NCI-H2227 treated with DMSO at 0.1 percent for 48 hours (cell line): ENCODE measurements around the gene RPUSD3.
A peak's percentile ranks its signal among the peaks of the same experiment; 100 is the strongest.

Source experiments
- DNase-seq: peaks from one replicate; lab custom pipeline; 2025; lab: John Stamatoyannopoulos, UW

The RPUSD3 gene

GRCh38 chr3:9833078-9833477 is 10.7 kb downstream of the RPUSD3 start:
- no peak for DNase-seq

DNA sequence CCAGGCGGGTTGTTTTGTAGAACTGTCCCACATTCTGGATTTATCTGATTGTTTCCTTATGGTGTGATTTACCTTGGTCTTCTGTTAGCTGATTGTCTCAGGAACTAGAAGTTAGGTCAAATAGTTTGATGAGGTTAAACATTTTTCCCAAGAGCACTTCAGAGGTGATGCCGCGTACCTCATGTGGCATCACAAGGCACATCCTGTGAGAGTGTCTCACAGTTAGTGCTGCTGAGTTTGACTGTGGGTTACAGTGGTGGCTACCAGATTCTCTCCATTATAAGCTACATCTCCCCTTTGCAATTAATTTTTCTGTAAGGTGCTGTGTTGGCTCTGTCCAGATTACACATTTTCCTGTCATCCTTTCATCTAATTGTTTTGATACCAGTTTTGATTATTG is 12.6 kb downstream of the RPUSD3 start:
- no peak for DNase-seq

GRCh38 chr3:9828801-9829755 is 14.7 kb downstream of the RPUSD3 start:
- no peak for DNase-seq

GRCh38 chr3:9826815-9827573 is 16.8 kb downstream of the RPUSD3 start:
- no peak for DNase-seq

DNA sequence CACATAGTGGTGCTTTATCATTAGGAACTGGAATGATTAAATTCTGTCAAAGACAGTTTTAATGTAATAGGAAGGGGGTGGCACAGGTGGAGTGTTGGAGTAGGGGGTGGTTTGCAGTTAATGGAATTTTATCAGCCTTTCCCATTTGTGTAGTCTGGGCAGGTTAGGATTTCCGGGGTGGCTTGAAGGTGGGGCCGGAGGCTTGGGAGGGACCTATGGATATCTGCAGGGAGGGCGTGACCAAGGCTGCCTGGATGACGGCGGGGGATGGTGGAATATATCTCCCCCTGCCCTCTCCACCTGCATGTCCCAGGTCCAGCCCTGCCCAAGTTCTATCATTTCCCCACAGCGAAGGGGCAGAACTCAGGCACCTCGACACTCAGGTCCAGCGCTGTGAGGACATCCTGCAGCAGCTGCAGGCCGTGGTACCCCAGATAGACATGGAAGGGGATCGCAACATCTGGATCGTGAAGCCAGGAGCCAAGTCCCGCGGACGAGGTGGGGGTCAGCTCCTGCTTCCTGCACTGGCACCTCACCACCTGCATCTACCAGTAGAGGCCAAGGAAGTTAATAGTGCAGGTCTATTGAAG is 18.3 kb downstream of the RPUSD3 start:
- DNase-seq, result no peak

- DNase-seq, result no peak
Measured at GRCh38 chr3:9820946-9821345, 22.9 kb downstream of the RPUSD3 start.

DNA sequence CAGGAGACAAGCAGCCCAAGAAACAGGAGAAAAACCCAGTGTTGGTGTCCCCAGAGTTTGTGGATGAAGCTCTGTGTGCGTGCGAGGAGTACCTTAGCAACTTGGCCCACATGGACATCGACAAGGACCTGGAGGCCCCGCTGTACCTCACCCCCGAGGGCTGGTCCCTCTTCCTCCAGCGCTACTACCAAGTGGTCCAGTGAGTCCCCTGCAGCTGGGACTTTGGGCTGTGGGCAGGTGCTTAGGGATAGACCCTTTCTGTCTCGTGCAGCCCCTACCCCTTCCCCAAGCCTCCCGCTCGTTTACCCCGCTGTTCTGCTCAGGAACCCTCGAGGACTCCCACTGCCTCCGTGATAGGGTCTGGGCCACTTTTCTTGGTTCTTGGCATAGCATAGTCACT is 23.3 kb downstream of the RPUSD3 start:
- no peak for DNase-seq

- DNase-seq, result no peak
Measured at GRCh38 chr3:9818666-9819335, 25.0 kb downstream of the RPUSD3 start.

GRCh38 chr3:9817436-9817835 is 26.4 kb downstream of the RPUSD3 start:
- DNase-seq, result no peak

- DNase-seq, result no peak
Measured at GRCh38 chr3:9815986-9816385, 27.8 kb downstream of the RPUSD3 start.

- no peak for DNase-seq
Measured at GRCh38 chr3:9812870-9813483, 30.8 kb downstream of the RPUSD3 start.

GRCh38 chr3:9810846-9811245 is 33.0 kb downstream of the RPUSD3 start:
- DNase-seq, result no peak

- peak; percentile 24 for DNase-seq
Measured at GRCh38 chr3:9810433-9810770, 33.4 kb downstream of the RPUSD3 start.

DNA sequence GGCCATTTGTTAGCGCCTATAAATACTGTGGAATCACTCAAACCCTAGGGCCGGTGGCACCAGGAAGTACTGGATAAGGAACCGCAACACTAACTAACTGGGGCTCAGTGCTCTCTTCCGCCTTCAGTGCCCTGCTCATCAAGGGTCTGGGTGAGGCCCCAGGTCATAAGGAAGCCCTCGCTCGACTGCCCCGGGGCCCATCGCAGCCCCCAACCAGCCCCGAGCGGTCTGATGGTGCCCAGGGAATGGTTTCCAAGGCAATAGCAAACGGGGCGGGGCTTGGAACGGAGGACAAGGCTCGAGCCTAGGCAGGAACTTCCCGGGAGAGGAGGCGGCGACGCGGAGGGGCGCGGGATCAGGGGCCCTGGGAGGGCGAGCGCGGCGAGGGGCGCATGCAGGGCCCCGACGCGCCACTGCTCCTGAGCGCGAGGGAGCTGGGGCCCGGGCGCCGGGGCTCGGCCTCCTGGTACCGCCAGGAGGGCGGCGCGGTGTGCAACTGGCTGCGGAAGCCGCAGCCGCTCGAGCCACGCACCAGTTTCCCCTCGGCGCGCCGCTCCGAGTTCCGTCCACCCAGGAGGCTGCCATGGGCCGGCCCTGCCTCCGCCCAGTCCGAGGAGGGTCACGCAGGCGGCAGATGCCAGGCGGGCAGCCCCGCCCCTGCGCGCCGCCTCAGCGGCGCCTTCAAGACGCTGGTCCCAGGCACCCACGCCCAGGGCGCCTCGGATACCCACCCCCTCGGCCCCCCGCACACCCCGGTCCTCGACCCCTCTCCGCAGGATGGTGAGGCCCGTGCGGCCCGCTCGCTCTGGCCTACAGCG is 34.0 kb downstream of the RPUSD3 start, which contains the start of gene TTLL3:
TTLL3 (plus strand) TSS at position 648 of the 818 bp plus-strand sequence. CDS start 400 bp downstream, outside the sequence.
- DNase-seq, result peak; percentile 48

- no peak for DNase-seq
Measured at GRCh38 chr3:9809239-9809614, 34.6 kb downstream of the RPUSD3 start.

DNA sequence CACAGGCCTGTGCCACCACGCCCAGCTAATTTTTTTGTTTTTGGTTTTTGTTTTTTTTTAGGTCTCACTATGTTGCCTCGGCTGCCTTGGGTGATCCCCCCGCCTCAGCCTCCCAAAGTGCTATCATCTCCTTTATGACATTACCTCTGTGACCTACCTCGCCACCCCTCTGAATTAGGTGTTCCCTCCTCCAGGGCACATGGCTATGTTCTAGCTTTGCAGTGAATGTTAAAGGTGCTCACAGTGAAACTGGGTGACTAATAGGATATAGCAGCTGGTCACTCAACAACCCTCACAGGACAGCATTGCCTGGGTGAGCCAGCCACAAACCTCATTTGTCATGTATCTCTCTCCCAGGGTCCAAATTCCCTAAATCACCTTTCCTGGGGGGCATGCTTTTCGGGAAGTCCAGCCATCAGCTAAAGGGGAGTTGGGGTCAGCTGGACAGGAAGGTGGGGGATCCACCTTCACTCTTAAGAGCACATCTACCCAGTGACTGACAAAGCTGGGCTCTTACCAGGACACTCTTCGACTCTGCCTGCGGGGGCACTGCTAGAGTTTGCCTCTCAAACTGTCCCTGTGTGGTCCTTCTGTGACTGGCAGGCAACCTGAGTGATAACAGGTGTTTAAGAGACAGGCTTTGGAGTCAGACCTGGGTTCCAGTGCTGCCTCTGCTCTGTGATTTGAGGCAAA is 35.3 kb downstream of the RPUSD3 start:
- DNase-seq, result no peak

DNA sequence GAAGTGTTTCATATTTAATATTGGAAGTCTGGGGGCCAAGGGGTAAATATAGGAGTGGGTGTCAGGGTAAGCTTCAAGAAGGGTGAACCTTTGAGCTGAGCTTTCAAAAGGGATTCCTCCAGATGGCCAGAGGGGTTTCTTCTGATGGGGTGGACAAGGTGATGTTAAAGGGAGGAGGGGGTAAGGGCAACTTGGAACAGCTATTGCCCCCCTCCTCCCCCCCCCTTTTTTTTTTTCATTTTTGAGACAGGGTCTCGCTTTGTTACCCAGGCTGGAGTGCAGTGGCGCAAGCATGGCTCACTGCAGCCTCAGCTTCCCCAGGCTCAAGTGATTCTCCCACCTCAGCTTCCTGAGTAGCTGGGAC is 35.8 kb downstream of the RPUSD3 start:
- no peak for DNase-seq

DNA sequence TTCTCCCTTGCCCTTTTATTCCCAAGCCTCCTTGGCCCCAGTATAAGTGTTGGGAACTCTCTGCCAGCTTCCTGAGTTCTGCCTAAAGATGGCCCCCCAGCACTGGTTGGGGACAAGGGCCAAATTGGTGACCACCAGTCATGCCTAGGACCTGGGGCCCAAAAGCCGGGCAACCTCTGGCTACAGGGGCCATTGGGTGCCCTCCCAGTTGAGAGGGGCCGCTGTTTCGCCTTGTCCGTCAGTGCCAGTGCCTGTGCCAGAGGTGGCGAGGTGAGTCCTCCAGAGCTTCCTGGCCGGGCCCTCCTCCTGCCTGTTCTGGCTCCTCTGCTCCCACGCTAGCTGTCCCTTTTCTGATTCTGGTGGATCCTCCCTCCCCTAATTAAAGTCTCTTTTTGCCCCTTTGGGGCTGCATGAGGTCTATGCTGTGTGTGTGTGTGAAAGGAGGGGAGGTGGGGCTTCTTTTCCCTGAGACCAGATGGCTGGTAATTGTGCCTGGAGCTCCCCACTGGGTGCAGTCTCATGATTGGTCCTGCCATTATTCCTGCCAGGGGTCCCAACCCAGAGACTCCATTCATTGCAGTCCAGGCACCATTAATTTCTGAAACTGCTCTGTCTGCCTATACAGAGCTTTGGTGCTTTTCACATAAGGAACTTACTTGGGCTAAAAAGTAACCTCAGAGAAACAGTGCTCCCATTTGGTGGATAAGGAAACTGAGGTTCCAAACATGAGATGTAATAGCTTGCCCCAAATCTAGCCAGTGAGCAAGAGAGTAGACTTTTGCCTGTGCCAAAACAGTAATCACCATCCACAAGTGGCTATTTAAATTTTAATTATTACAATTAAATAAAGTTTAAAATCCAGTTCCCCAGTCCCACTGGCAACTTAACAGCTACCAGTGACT is 36.9 kb downstream of the RPUSD3 start:
- DNase-seq, result peak; percentile 72

- no peak for DNase-seq
Measured at GRCh38 chr3:9806137-9806536, 37.7 kb downstream of the RPUSD3 start.
